Coronary artery (tissue), 2 donors: ENCODE measurements around the gene C8A.

Experiments
- DNase-seq: peaks from one replicate; pipeline ENCODE4 v3.0.0-alpha.2; 2017; ENCODE audit warnings: low spot score
- H3K27ac ChIP-seq, 2 donors: fragments of 200-600 bp; sonication (generic); one replicate each; pipeline ENCODE4 v1.5.1; 2016 to 2019
- H3K4me3 ChIP-seq: fragments of 200-600 bp; sonication (generic); 2 replicates; pipeline ENCODE4 v1.5.1; 2016; ENCODE audit warnings: mild to moderate bottlenecking, moderate library complexity
- TF ChIP-seq, protein P1 (sequence below): fragments of 200-600 bp; sonication (generic); IDR thresholded peaks from one replicate; pipeline ENCODE4 v1.5.1; 2019; ENCODE audit warnings: antibody characterized with exemption

The C8A gene

DNA sequence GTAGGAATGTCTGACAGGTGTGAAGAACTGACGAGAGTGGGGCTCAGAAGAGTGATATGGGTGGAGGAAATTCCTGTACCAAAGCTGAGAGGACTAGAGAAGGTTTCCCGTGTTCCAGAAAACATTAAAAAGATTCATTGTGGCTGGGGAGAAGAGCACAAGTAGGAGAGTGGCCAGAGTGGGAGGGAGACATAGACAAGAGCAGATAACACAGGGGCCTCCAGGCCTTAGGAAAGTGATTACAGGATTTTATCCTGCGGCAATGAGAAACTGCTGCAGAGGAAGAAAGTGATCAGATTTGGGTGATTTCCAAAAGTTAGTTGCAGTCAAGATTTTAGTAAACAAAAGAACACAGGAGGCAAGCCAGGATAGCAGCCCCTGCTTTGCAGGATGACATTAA is 103.3 kb downstream of the C8A start:
- DNase-seq: no peak
- Histone ChIP-seq H3K27ac (no peak overlapping the region), H3K4me3 (no peak overlapping the region)
- TF ChIP-seq, protein P1, sequence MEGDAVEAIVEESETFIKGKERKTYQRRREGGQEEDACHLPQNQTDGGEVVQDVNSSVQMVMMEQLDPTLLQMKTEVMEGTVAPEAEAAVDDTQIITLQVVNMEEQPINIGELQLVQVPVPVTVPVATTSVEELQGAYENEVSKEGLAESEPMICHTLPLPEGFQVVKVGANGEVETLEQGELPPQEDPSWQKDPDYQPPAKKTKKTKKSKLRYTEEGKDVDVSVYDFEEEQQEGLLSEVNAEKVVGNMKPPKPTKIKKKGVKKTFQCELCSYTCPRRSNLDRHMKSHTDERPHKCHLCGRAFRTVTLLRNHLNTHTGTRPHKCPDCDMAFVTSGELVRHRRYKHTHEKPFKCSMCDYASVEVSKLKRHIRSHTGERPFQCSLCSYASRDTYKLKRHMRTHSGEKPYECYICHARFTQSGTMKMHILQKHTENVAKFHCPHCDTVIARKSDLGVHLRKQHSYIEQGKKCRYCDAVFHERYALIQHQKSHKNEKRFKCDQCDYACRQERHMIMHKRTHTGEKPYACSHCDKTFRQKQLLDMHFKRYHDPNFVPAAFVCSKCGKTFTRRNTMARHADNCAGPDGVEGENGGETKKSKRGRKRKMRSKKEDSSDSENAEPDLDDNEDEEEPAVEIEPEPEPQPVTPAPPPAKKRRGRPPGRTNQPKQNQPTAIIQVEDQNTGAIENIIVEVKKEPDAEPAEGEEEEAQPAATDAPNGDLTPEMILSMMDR: no peak

DNA sequence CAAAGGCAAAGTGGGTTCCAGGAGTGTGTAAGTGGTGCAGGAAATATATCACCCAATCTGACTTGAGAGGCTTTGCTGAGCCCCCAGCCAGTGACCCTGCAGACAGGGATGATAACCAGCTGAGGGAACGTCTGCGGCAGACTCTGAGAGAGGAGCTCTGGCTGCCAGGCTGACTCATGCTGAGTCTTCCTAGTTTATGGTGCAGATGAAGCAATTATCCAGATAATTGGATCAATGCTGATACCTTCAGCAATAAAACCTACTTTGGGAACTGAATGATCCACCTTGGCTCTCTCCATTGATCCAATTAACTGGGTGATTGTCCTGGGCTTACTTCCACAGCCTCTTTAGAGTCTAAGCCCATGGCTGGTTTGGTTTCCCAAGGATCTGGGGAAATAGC is 103.9 kb downstream of the C8A start:
- TF ChIP-seq, protein P1: no peak
- DNase-seq: no peak
- Histone ChIP-seq H3K4me3 (no peak overlapping the region), H3K27ac (no peak overlapping the region)

DNA sequence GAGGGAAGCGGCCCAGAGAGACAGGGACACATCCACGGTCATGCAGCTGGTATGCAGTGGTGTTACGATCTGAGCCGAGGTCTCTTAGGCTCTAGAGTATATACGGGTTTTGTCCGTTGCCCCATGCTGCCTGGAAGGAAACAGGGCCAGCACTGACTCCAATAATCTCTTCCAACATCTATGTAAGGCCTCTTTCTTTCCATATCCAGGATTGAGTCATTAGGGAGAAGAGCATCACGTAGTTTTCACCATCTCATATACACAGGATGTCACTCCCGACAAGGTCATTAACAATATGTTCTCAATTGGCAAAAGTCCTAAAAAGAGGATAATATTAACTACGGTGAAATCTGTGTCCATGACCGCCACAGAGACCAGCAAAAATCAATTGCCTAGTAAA is 106.8 kb downstream of the C8A start:
- H3K27ac ChIP-seq: no peak overlapping the region
- TF ChIP-seq, protein P1: no peak
- DNase-seq: no peak

DNA sequence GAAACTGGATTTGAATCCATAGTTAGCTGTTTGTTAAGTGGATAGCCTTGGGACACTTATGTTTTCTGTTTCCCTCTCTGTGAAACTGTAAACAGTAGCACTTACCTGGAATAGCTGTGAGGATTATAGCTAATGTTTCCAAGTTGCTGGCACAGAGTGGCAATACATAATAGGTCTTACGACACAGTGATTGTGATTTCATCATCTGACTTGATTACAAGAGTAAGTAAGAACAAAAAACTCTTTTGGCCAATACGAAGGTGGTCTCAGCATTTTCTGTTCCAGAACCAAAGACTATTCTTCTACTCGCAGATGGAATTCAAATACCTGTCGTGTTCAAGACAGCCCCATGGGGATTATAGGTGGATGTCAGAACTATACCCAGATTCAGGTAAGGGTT is 109.1 kb downstream of the C8A start:
- Histone ChIP-seq H3K27ac (no peak overlapping the region), H3K4me3 (no peak overlapping the region)
- DNase-seq: no peak
- TF ChIP-seq, protein P1: no peak

More for the DNA sequence above, 106.8 kb downstream of the C8A start:
- no peak overlapping the region for H3K4me3 ChIP-seq

DNA sequence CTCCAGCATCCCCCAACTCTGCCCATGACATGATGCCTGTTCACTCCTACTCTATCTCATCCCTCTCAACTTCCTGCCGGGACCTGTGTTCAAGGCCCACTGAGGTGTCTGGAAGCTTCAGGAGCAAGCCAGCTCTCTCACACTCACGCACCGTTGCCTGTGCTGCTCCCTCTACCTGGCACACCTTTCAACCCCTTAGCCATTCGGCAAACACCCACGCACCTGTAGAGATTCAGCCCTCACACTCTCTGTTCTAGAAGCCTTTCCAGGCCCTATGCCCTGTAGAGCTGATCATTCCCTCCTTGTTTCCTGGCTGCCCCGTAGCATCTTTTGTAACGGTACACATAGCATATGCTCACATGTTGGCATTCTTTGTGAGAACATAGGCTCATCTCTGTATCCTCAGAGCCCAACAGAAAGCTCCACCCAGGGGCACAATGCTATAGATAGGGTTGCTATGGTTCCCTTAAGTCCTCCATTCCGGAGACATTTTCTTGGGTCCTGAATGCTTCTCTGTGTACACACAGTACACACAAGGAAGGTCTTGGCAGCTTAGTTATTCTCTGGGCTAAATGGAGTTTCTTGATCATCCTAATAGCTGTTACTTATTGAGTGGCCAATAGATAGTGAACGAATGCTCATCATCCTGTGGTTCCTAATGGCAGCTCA is 109.9 kb downstream of the C8A start:
- DNase-seq: no peak
- Histone ChIP-seq H3K4me3 (no peak overlapping the region), H3K27ac (no peak overlapping the region)
- TF ChIP-seq, protein P1: no peak

DNA sequence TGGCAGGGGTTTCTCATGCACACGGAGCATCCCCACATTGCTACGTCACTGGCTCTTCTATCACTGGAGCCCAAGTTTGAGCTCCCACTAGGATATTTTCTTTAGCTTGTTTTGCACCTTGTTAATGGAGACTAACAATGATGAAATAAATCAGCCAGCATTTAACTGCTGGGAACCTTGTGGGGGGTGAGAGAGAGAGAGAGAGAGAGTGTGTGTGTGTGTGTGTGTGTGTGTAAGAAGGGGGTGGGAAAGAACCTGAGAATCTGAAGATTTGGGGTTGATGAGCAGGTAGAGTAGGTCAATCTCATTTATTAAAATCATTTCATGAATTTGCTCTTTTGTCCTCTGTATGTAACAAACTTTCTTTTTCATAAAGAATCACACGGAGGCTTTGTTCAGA is 110.6 kb downstream of the C8A start:
- Histone ChIP-seq H3K27ac (no peak overlapping the region), H3K4me3 (no peak overlapping the region)
- DNase-seq: no peak
- TF ChIP-seq, protein P1: no peak

DNA sequence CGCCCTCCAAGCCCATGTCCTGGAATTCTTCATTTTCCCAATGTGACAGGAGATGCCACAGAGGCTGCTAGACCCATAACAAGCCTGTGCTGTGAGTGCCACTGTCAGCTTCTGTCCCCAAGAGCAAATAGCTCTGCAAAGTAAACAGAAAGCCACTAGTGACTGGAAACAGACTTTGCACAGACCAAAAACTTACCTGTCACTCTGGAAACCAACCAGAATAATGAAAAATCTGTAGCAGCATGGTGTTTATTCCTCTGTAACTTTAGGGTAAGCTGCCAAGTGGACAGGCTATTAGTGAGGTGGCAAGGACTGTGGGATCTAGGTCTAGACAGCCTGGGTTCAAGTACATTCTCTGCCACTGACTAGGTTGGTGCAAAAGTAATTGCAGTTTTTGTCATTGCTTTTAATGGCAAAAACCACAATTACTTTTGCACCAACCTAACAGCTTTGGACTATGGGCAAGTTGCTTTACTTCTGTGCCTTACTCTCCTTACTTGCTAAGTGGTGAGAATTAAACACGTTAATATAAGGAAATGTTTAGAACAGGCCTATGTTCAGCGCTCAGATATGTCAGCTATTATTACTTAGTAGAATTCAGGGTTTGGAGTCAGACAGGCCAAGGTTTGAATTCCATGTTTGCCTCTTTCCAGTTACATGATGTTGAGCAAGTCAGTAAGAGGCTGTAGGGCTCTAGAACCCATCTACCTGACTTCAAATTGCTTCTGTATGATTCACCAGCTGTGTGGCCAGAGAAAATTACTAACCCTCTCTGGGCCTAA is 111.5 kb downstream of the C8A start, which contains the start of gene C8B:
Gene C8B, minus strand, starts transcription at position 100 of the 782 bp plus-strand sequence. Its CDS starts 67 bp downstream, at position 33.
- H3K27ac ChIP-seq: no peak within 1 kb of the TSS
- no peak for DNase-seq
- TF ChIP-seq, protein P1: no peak
- H3K4me3 ChIP-seq: no peak within 1 kb of the TSS
